ENCODE results near the gene TLCD3B. TPM values are rescaled to one million over a fixed set of nuclear protein-coding genes. Genes with fewer than 3 reads are reported as not detected.

TLCD3B gene
- total RNA-seq, 1 experiment from 2014 or later: 20.9 TPM

- H3K9me3 Mint-ChIP-seq: no peaks in the 10 kb centered on the region; a peak in 1 of 5 replicates
- no CpG with 5 or more reads among the region's 25 CpGs for WGBS (ENCODE audit: extremely low coverage, insufficient read length, low lambda C conversion rate)
- peaks cover 29 to 39% (median 31%) of the 10 kb centered on the region in 3 experiments for H3K36me3 Mint-ChIP-seq (ENCODE audit: insufficient read depth in 1 of 3, low read depth in 3 of 3)
- Histone ChIP-seq H4K20me1 (ENCODE audit: control insufficient read depth, insufficient read depth, insufficient read length) (no peaks in the 10 kb centered on the region), H2BK5ac (ENCODE audit: insufficient read length, low read length) (no peak overlapping the region), H3K79me1 (ENCODE audit: insufficient read depth, low read depth, low read length, poor library complexity, severe bottlenecking) (peaks cover 7% of the 10 kb centered on the region), H2BK12ac (ENCODE audit: insufficient read length, low read depth, low read length) (no peak overlapping the region), H3K4me1 (ENCODE audit: insufficient read depth, low read length) (no peaks in the 10 kb centered on the region; the same call in 1 of the 2 replicates), H3K27me3 (ENCODE audit: insufficient read depth, low read length) (no peaks in the 10 kb centered on the region), H3K9me3 (ENCODE audit: control insufficient read depth, low read depth, low read length) (no peaks in the 10 kb centered on the region), H2BK15ac (ENCODE audit: low read depth, low read length) (no peak overlapping the region), H3K4ac (ENCODE audit: low read depth, low read length) (no peak overlapping the region), H2AFZ (ENCODE audit: low read length) (no peak overlapping the region), H4K8ac (replicated peaks; ENCODE audit: insufficient read length, low read depth, low read length) (no peak overlapping the region), H3T11ph (ENCODE audit: low read length) (no peak overlapping the region), H3K23me2 (ENCODE audit: insufficient read length, low read depth, low read length, poor library complexity, severe bottlenecking) (peaks cover 17% of the 10 kb centered on the region), H4K91ac (ENCODE audit: insufficient read length, low read depth, low read length) (no peak overlapping the region), H3K9ac (ENCODE audit: extremely low read depth, insufficient read length, low read length) (peak overlapping the region; percentile 75), H2BK20ac (ENCODE audit: low read depth, low read length, poor library complexity, severe bottlenecking) (no peak overlapping the region), H3K56ac (ENCODE audit: insufficient read length, low read depth, low read length) (no peak overlapping the region), H4K5ac (ENCODE audit: insufficient read length, low read depth, low read length) (no peak overlapping the region), H3K4me2 (ENCODE audit: insufficient read depth, insufficient read length, low read length) (peak overlapping the region; percentile 89), H3K18ac (ENCODE audit: insufficient read length, low read depth, low read length) (no peak overlapping the region), H2AK5ac (ENCODE audit: insufficient read length, low read length) (no peak overlapping the region), H2BK120ac (ENCODE audit: low read depth, low read length, poor library complexity, severe bottlenecking) (no peak overlapping the region), H3K23ac (ENCODE audit: insufficient read length, low read depth, low read length) (no peak overlapping the region), H3K14ac (ENCODE audit: insufficient read depth, low read length) (no peak overlapping the region; the same call in 1 of the 2 replicates), H3K27ac (ENCODE audit: insufficient read length, low read depth, low read length) (peak overlapping the region; percentile 57), H3K79me2 (ENCODE audit: insufficient read depth, low read length) (peaks cover 12% of the 10 kb centered on the region; the same call in 1 of the 2 replicates)
- peak overlapping the region; percentile 88 to 94 for H3K4me3 Mint-ChIP-seq
- H3K27me3 Mint-ChIP-seq (ENCODE audit: low read depth): no peaks in the 10 kb centered on the region; the same call in 1 of the 2 replicates
- TF ChIP-seq CTCF (conservative IDR thresholded peaks at IDR 0.05): no peak
- peaks cover 25 to 39% of the 10 kb centered on the region in 2 experiments for H3K4me1 Mint-ChIP-seq
- DNase-seq: no peak
- peak overlapping the region in 2 of 3 experiments; percentile 98 to 99; a peak in 4 of 7 replicates for H3K27ac Mint-ChIP-seq
Observed at GRCh38 chr16:30064729-30065101, 33.6 kb upstream of the TLCD3B start.

Measured in H9 (cell line).